H7 (cell line): ENCODE data around the gene MCCD1. TPM values are rescaled to one million over a fixed set of nuclear protein-coding genes. Genes with fewer than 3 reads are reported as not detected.
"Not testable (repeated sequence)": the region's sequence is repeated elsewhere in the genome, so short reads cannot be mapped to it uniquely, and the experiment has no call there.

ENCODE experiments used
- DNase-seq: peaks from one replicate; pipeline ENCODE4 v3.0.0; 2012
- H3K27me3 ChIP-seq: 2 replicates; pipeline ENCODE4 v1.6.0; 2011; ENCODE audit warnings: mild to moderate bottlenecking, low read length; ENCODE audit not compliant: control insufficient read depth, insufficient read depth
- H3K36me3 ChIP-seq: replicated peaks from 2 replicates; pipeline ENCODE4 v1.5.1; 2011; ENCODE audit warnings: low read length; ENCODE audit not compliant: control insufficient read depth, insufficient read depth
- H3K4me3 ChIP-seq: 2 replicates; pipeline ENCODE4 v1.5.1; 2011; ENCODE audit warnings: low read depth, mild to moderate bottlenecking, control low read depth, low read length, moderate library complexity; ENCODE audit not compliant: insufficient read depth
- total RNA-seq: library from RNA; depleted of rRNA; stranded (reverse); fragments of >200 nt; shearing (Covaris generic); gene quantifications from 2 replicates; pipeline ENCODE4 v1.2.3, GENCODE V29; 2014

The MCCD1 gene
- total RNA-seq, 1 experiment from 2014 or later, result not detected

GRCh38 chr6:31496826-31497225, 31.9 kb upstream of the MCCD1 start:
- H3K27me3 ChIP-seq, DNase-seq, H3K4me3 ChIP-seq, H3K36me3 ChIP-seq: not testable (repeated sequence)

GRCh38 chr6:31497531-31498476, 31.0 kb upstream of the MCCD1 start, which contains the start of gene MICB:
MICB (plus strand) TSS chr6:31498145; CDS start chr6:31498194, 49 bp downstream.
- Histone ChIP-seq H3K27me3 (no peaks in the 10 kb centered on the region; the same call in 1 of the 2 replicates), H3K4me3 (peak within 1 kb of the TSS; percentile 58), H3K36me3 (no peaks in the 10 kb centered on the region)
- DNase-seq, result peak; percentile 91

- peak overlapping the region; percentile 58 for H3K4me3 ChIP-seq
- peak; percentile 61 for DNase-seq
- no peaks in the 10 kb centered on the region for H3K36me3 ChIP-seq
- H3K27me3 ChIP-seq, result no peaks in the 10 kb centered on the region; the same call in 1 of the 2 replicates
Measured at GRCh38 chr6:31498748-31499147, 30.0 kb upstream of the MCCD1 start.

- not testable (repeated sequence) for DNase-seq, H3K27me3 ChIP-seq, H3K36me3 ChIP-seq, H3K4me3 ChIP-seq
Measured at GRCh38 chr6:31499648-31500047, 29.1 kb upstream of the MCCD1 start.

GRCh38 chr6:31502586-31502985, 26.2 kb upstream of the MCCD1 start:
- DNase-seq, result no peak

GRCh38 chr6:31509036-31509435, 19.7 kb upstream of the MCCD1 start:
- DNase-seq, H3K4me3 ChIP-seq, H3K27me3 ChIP-seq: not testable (repeated sequence)
- peaks cover 11% of the 10 kb centered on the region for H3K36me3 ChIP-seq

More at GRCh38 chr6:31502586-31502985, 26.2 kb upstream of the MCCD1 start:
- H3K27me3 ChIP-seq, result no peaks in the 10 kb centered on the region; the same call in 1 of the 2 replicates
- no peak overlapping the region for H3K4me3 ChIP-seq
- peaks cover 1% of the 10 kb centered on the region for H3K36me3 ChIP-seq

- no peak overlapping the region for H3K4me3 ChIP-seq
Measured at GRCh38 chr6:31510007-31510406, 18.8 kb upstream of the MCCD1 start.

GRCh38 chr6:31513456-31514165, 15.2 kb upstream of the MCCD1 start:
- Histone ChIP-seq H3K36me3 (peaks cover 8% of the 10 kb centered on the region), H3K27me3 (no peaks in the 10 kb centered on the region), H3K4me3 (no peak overlapping the region)
- no peak for DNase-seq

More at GRCh38 chr6:31510007-31510406, 18.8 kb upstream of the MCCD1 start:
- Histone ChIP-seq H3K27me3 (no peaks in the 10 kb centered on the region), H3K36me3 (peaks cover 11% of the 10 kb centered on the region)
- DNase-seq, result no peak

- DNase-seq, result no peak
- Histone ChIP-seq H3K36me3 (no peaks in the 10 kb centered on the region), H3K4me3 (no peak overlapping the region)
Measured at GRCh38 chr6:31521835-31522234, 6.9 kb upstream of the MCCD1 start.

GRCh38 chr6:31525553-31525931, 3.2 kb upstream of the MCCD1 start:
- peaks cover 4% of the 10 kb centered on the region for H3K36me3 ChIP-seq
- no peak overlapping the region for H3K4me3 ChIP-seq
- no peak for DNase-seq
- H3K27me3 ChIP-seq, result no peaks in the 10 kb centered on the region

More at GRCh38 chr6:31521835-31522234, 6.9 kb upstream of the MCCD1 start:
- no peaks in the 10 kb centered on the region for H3K27me3 ChIP-seq

GRCh38 chr6:31525932-31526591, 2.7 kb upstream of the MCCD1 start:
- H3K27me3 ChIP-seq, result no peaks in the 10 kb centered on the region
- DNase-seq, result no peak
- H3K36me3 ChIP-seq, result peaks cover 9% of the 10 kb centered on the region
- H3K4me3 ChIP-seq, result no peak overlapping the region

- no peak overlapping the region for H3K4me3 ChIP-seq
- DNase-seq, result no peak
- H3K27me3 ChIP-seq, result no peaks in the 10 kb centered on the region
- H3K36me3 ChIP-seq, result peaks cover 26% of the 10 kb centered on the region
Measured at GRCh38 chr6:31528307-31528777, 420 bp upstream of the MCCD1 start.

- H3K27me3 ChIP-seq, result no peaks in the 10 kb centered on the region
- H3K4me3 ChIP-seq, result no peak overlapping the region
- H3K36me3 ChIP-seq, result peaks cover 36% of the 10 kb centered on the region
- DNase-seq, result peak; percentile 54
Measured at GRCh38 chr6:31529329-31530150, 778 bp downstream of the MCCD1 start.
